AG09319 (cell line): ENCODE measurements around the gene SUSD4.

Experiments
- DNase-seq: peaks from one replicate; pipeline ENCODE4 v3.0.0-alpha.2; 2010; ENCODE audit warnings: low read depth; ENCODE audit errors: extremely low read depth
- TF ChIP-seq, protein P1 (sequence below): IDR thresholded peaks from 2 replicates; pipeline ENCODE4 v1.5.1; 2011; ENCODE audit warnings: low read depth, mild to moderate bottlenecking, inconsistent platforms, low read length, moderate library complexity

SUSD4 gene

DNA sequence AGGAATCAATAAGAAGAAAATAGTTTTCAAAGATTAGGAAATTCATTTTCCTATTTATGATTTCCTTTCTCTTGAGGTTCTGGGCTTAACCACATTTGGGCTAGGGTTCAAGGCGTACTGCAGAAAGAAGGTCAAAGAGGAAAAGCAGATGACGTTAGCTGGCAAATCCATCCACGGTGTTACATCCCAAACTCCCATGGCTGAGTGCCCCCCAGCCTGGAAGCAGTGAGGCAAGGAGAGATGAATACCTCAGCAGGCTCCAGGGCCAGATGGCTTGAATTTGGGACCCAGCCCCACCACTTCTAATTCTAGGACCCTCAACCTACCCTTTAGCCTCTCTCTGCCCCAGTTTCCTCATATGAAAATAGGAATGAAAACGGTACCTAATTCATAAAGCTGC is 17.7 kb downstream of the SUSD4 start:
- TF ChIP-seq, protein P1, sequence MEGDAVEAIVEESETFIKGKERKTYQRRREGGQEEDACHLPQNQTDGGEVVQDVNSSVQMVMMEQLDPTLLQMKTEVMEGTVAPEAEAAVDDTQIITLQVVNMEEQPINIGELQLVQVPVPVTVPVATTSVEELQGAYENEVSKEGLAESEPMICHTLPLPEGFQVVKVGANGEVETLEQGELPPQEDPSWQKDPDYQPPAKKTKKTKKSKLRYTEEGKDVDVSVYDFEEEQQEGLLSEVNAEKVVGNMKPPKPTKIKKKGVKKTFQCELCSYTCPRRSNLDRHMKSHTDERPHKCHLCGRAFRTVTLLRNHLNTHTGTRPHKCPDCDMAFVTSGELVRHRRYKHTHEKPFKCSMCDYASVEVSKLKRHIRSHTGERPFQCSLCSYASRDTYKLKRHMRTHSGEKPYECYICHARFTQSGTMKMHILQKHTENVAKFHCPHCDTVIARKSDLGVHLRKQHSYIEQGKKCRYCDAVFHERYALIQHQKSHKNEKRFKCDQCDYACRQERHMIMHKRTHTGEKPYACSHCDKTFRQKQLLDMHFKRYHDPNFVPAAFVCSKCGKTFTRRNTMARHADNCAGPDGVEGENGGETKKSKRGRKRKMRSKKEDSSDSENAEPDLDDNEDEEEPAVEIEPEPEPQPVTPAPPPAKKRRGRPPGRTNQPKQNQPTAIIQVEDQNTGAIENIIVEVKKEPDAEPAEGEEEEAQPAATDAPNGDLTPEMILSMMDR, result no peak
- no peak for DNase-seq

DNA sequence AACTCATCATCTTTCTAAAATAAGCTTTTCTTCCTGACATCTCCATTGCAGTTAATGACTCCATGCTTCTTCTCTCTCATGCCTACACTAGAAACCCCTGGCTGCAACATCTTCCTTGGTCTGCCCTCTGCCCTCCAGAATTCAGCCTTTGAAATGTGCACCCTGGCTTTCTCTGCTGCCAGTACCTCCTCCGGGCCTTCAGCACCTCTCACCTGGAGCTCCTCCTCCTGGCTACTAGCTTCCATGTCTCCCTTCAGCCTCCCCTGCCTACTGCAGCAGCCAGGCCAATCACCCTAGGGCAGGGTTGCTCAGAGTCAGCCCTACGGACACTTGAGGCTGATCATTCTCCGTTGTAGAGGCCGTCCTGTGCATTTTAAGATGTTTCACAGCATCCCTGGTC is 18.3 kb downstream of the SUSD4 start:
- TF ChIP-seq, protein P1, result no peak
- DNase-seq, result no peak

DNA sequence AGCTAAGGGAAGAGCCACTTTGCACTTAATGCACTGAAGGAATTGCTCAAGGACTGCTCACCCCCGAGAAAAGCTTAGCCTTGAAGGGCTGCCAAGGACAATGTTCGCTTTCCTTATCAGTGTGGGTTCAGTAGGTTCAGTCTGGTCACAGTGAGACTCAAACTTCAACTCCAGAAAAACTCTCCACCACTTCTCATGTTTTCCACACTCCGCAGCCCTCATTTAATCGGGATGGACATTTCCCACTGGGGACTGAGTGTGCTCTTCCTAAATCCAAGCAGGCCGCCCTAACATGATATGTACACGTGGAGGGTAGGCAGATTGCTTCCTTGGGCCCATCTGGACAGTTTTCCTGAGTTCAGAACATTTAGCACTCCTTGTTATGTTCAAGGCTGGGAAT is 19.5 kb downstream of the SUSD4 start:
- TF ChIP-seq, protein P1, result no peak
- DNase-seq, result no peak

DNA sequence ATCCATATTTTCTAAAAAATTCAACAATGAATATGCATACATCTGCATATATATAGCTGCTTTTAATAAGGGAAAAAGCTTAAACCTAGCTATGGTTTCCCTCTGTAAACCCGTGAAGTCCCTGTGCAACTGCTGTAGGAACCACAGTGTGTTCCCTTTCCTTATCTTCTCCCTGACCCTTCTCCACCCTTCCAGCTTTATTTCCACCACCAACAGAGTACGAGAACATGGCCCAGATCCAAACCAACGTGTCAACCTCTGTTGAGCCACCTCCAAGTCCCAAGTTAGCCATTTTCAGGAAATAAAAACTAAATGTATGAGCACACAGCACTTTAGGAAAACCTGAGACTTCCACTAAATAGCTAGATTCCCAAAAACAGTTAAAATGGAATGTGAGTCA is 20.3 kb downstream of the SUSD4 start:
- DNase-seq, result no peak
- TF ChIP-seq, protein P1, result no peak

DNA sequence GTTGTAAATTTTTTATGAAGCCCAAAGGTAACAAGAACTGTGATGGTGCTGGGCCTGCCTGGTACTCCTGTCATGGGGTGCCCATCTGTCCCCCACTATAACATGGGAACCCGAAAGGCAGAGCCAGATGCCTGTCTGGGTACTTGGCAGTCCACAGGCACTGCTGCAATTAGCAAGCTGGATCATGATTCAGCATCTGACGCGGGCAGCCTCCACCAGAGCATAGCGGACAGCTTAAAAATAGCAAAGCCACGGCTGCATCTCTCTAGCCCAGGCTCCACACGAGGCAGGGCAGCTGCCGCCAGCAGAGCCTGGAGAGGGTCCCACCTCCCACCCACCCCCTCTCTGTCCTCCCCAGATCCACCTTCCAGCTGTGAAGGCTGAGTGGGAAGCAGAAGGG is 22.9 kb downstream of the SUSD4 start:
- peak; percentile 7 for DNase-seq
- TF ChIP-seq, protein P1, result no peak

DNA sequence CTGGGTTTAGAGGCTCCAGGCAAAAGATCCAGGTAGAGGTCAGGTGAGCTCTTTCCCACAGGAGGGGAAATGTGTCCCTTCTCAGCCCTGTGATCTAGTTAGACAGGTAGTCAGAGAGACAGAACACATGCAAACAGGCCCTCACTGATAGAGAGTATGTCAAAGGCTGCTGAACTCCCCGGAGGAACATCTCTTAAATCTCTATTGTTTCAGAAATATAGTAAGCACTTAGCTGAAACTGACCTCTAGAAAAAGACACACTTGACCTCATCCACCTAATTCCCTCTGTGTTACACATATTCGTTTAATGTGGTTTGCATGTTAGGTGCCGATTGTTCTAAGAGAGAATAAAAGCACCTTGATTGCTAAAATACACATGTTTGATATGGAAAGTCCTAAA is 23.3 kb downstream of the SUSD4 start:
- TF ChIP-seq, protein P1, result no peak
- no peak for DNase-seq

DNA sequence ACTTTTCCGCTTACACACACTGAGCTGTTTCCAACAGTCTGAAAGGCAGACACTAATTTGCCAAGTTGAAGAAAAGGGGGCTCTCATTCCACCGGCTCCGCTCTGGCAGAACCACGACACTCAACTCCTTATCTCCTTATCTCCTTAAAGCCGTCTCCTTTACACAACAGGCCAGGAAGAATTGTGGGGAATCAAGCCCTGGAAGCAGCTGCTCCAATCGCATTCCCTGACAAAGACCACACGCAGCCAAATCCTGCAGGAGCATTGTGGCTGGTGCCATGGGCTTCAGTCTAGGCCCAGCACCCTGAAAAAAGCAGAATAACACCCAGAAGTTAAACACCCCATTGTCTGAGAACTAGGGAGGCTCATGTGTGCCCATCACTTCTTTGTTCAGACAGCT is 24.1 kb downstream of the SUSD4 start:
- TF ChIP-seq, protein P1, result no peak
- no peak for DNase-seq
